Vagina (tissue), 2 donors: Measurements from ENCODE around the gene MCF2L.

Source experiments
- CTCF ChIP-seq, 3 experiments: fragments of 450-650 bp in 2 of 3; fragments of 200-600 bp in 1 of 3; sonication (generic) in 1 of 3; IDR thresholded peaks; one replicate each; pipeline ENCODE4 v1.5.1; 2017 to 2019; ENCODE audit warnings: antibody characterized with exemption in 3 of 3, mild to moderate bottlenecking in 2 of 3, moderate library complexity in 2 of 3
- POLR2A ChIP-seq, 2 donors: fragments of 450-650 bp; IDR thresholded peaks; one replicate each; pipeline ENCODE4 v1.6.1; 2017; ENCODE audit warnings: antibody characterized with exemption in 2 of 2, mild to moderate bottlenecking in 2 of 2, moderate library complexity in 2 of 2
- POLR2AphosphoS5 ChIP-seq, 2 donors: sonication (generic); formaldehyde crosslinking; IDR thresholded peaks; one replicate each; pipeline ENCODE4 v1.9.0; 2017; ENCODE audit warnings: antibody characterized with exemption in 2 of 2, mild to moderate bottlenecking in 2 of 2, low read depth in 1 of 2; ENCODE audit not compliant: insufficient read depth in 1 of 2

DNA sequence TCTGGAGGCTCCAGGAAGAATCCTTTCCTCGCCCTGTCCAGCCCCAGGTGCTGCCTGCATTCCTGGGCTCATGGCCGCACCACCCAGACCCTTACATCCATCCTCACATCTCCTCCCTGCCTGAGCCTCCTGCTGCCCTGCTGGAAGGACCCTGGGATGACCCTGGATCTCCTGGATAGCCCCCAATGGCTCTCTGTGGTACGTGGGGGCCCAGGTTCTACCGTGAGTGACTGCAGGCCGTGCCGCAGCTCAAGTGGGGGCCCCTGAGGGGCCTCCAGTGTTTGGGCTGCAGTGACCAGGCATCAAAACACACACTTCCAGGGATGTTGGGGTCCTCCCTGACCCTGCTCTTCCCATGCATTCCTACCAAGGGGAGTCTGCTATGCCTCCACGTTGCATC lies 8.3 kb upstream of the MCF2L start:
- TF ChIP-seq CTCF (IDR thresholded peaks at IDR 0.05) (no peak), POLR2A (IDR thresholded peaks at IDR 0.05) (no peak), POLR2AphosphoS5 (IDR thresholded peaks at IDR 0.05; ENCODE audit: insufficient read depth in 1 of 2, low read depth in 1 of 2) (no peak)
